HL-60/S4 treated with retinoic acid at 250 ng/mL for 4 days and 3 days (cell line): ENCODE results near the gene KSR2.
"Not testable (repeated sequence)": the region's sequence is repeated elsewhere in the genome, so short reads cannot be mapped to it uniquely, and the experiment has no call there.

Source experiments
- in situ Hi-C: fragments of 300-500 bp; cut with MboI; formaldehyde crosslinking; loops from 2 replicates; pipeline ENCODE4 v1.7.0; 2022; ENCODE audit warnings: low sequenced_read_pairs

Gene KSR2

GRCh38 chr12:117774941-117775775 lies 193.6 kb downstream of the KSR2 start:
- in situ Hi-C loops: no loop called here

GRCh38 chr12:117768860-117769259 lies 199.9 kb downstream of the KSR2 start:
- in situ Hi-C loops: no loop called here

GRCh38 chr12:117766008-117766407 lies 202.8 kb downstream of the KSR2 start:
- in situ Hi-C loops: no loop called here

- in situ Hi-C loops: no loop called here
Measured at GRCh38 chr12:117762143-117762542, 206.6 kb downstream of the KSR2 start.

- in situ Hi-C loops: no loop called here
Measured at GRCh38 chr12:117761528-117762100, 207.2 kb downstream of the KSR2 start.

GRCh38 chr12:117760990-117761389 lies 207.8 kb downstream of the KSR2 start:
- in situ Hi-C loops: no loop called here

- in situ Hi-C loops: no loop called here
Measured at GRCh38 chr12:117750657-117751056, 218.1 kb downstream of the KSR2 start.

GRCh38 chr12:117749431-117749830 lies 219.4 kb downstream of the KSR2 start:
- in situ Hi-C loops: no loop called here

GRCh38 chr12:117746358-117746757 lies 222.4 kb downstream of the KSR2 start:
- in situ Hi-C loops: not testable (repeated sequence)

GRCh38 chr12:117744418-117744817 lies 224.4 kb downstream of the KSR2 start:
- in situ Hi-C loops: no loop called here

- in situ Hi-C loops: no loop called here
Measured at GRCh38 chr12:117743761-117744160, 225.0 kb downstream of the KSR2 start.

GRCh38 chr12:117742721-117743120 lies 226.1 kb downstream of the KSR2 start:
- in situ Hi-C loops: no loop called here

GRCh38 chr12:117738233-117738632 lies 230.6 kb downstream of the KSR2 start:
- in situ Hi-C loops: no loop called here

- in situ Hi-C loops: no loop called here
Measured at GRCh38 chr12:117733549-117733805, 235.3 kb downstream of the KSR2 start.

GRCh38 chr12:117732761-117733548 lies 235.8 kb downstream of the KSR2 start:
- in situ Hi-C loops: no loop called here

- in situ Hi-C loops: not testable (repeated sequence)
Measured at GRCh38 chr12:117731131-117731530, 237.7 kb downstream of the KSR2 start.

- in situ Hi-C loops: no loop called here
Measured at GRCh38 chr12:117727301-117727700, 241.5 kb downstream of the KSR2 start.

GRCh38 chr12:117724543-117724942 lies 244.2 kb downstream of the KSR2 start:
- in situ Hi-C loops: no loop called here

- in situ Hi-C loops: no loop called here
Measured at GRCh38 chr12:117718559-117718958, 250.2 kb downstream of the KSR2 start.

GRCh38 chr12:117718141-117718540 lies 250.6 kb downstream of the KSR2 start:
- in situ Hi-C loops: no loop called here

GRCh38 chr12:117714203-117714602 lies 254.6 kb downstream of the KSR2 start:
- in situ Hi-C loops: no loop called here

GRCh38 chr12:117710121-117710520 lies 258.7 kb downstream of the KSR2 start:
- in situ Hi-C loops: no loop called here
